SK-N-SH (cell line): ENCODE data around the gene PHAX. TPM values are rescaled to one million over a fixed set of nuclear protein-coding genes. Genes with fewer than 3 reads are reported as not detected.

Experiments
- CTCF ChIA-PET: fragments of 300-600, 350-600 bp; formaldehyde crosslinking; extraction: SDS; loops from one replicate; lab custom pipeline; 2021; lab: Yijun Ruan, JAX
- POLR2A ChIA-PET: fragments of 350-600 bp; sonication (Branson Sonifier 250); formaldehyde crosslinking; extraction: SDS; loops from one replicate; lab custom pipeline; 2020; ENCODE audit warnings: antibody characterized with exemption, inconsistent platforms; lab: Yijun Ruan, JAX
- DNase-seq: peaks from one replicate; pipeline ENCODE4 v3.0.0; 2012
- H2AFZ ChIP-seq: fragments of 200-600 bp; sonication (generic); 2 replicates; pipeline ENCODE4 v1.8.1; 2016; ENCODE audit warnings: antibody characterized with exemption, mild to moderate bottlenecking, low read depth
- H3F3A ChIP-seq: fragments of 200-600 bp; sonication (generic); replicated peaks from 2 replicates; pipeline ENCODE3; 2016; ENCODE audit warnings: antibody characterized with exemption, mild to moderate bottlenecking; ENCODE audit not compliant: insufficient read depth
- H3K27ac ChIP-seq, 2 experiments: fragments of 200-500 bp in 1 of 2; fragments of 200-600 bp in 1 of 2; sonication (Bioruptor generic) in 1 of 2; sonication (generic), shearing (Covaris generic) in 1 of 2; 2 replicates each; pipeline versions ENCODE4 v1.5.1 to v1.6.1; 2014 to 2016; ENCODE audit warnings: low read depth in 2 of 2, inconsistent platforms in 1 of 2, low read length in 1 of 2, mild to moderate bottlenecking in 1 of 2, mixed read lengths in 1 of 2
- H3K27me3 ChIP-seq: fragments of 200-600 bp; sonication (generic), shearing (Covaris generic); 2 replicates; pipeline ENCODE4 v1.6.1; 2016; ENCODE audit warnings: mixed run types; ENCODE audit not compliant: insufficient read depth
- H3K36me3 ChIP-seq, 2 experiments: fragments of 200-500 bp in 1 of 2; fragments of 200-600 bp in 1 of 2; sonication (Bioruptor generic) in 1 of 2; sonication (generic) in 1 of 2; replicated peaks in 1 of 2; 2 replicates each; pipeline versions ENCODE3 to v1.5.1; 2014 to 2016; ENCODE audit warnings: low read length in 1 of 2, mild to moderate bottlenecking in 1 of 2; ENCODE audit not compliant: insufficient read depth in 2 of 2, control insufficient read depth in 1 of 2
- H3K4me1 ChIP-seq, 2 experiments: fragments of 200-500 bp in 1 of 2; fragments of 200-600 bp in 1 of 2; sonication (Bioruptor generic) in 1 of 2; sonication (generic), shearing (Covaris generic) in 1 of 2; 2 replicates each; pipeline versions ENCODE4 v1.5.1 to v1.6.1; 2014 to 2016; ENCODE audit warnings: low read depth in 1 of 2, low read length in 1 of 2, mixed run types in 1 of 2; ENCODE audit not compliant: insufficient read depth in 2 of 2, control insufficient read depth in 1 of 2
- H3K4me2 ChIP-seq: fragments of 200-600 bp; sonication (generic), shearing (Covaris generic); 2 replicates; pipeline ENCODE4 v1.6.1; 2017; ENCODE audit warnings: mixed run types
- H3K4me3 ChIP-seq, 2 experiments: fragments of 200-500 bp in 1 of 2; fragments of 200-600 bp in 1 of 2; sonication (Bioruptor generic) in 1 of 2; sonication (generic), shearing (Covaris generic) in 1 of 2; 2 replicates each; pipeline versions ENCODE4 v1.5.1 to v1.8.1; 2014 to 2016; ENCODE audit warnings: low read depth in 2 of 2, inconsistent platforms in 1 of 2, low read length in 1 of 2, mild to moderate bottlenecking in 1 of 2, mixed read lengths in 1 of 2, moderate library complexity in 1 of 2
- H3K79me2 ChIP-seq: fragments of 200-600 bp; sonication (generic); 2 replicates; pipeline ENCODE4 v1.8.1; 2017; ENCODE audit warnings: mild to moderate bottlenecking; ENCODE audit not compliant: insufficient read depth
- H3K9ac ChIP-seq: fragments of 200-600 bp; sonication (generic); 2 replicates; pipeline ENCODE4 v1.6.1; 2017; ENCODE audit warnings: mixed run types
- H3K9me2 ChIP-seq: fragments of 200-600 bp; sonication (generic); 2 replicates; pipeline ENCODE4 v1.6.1; 2017; ENCODE audit warnings: mixed run types
- H3K9me3 ChIP-seq: fragments of 200-600 bp; sonication (generic); 2 replicates; pipeline ENCODE4 v1.6.1; 2017; ENCODE audit warnings: mixed run types, mild to moderate bottlenecking, moderate library complexity
- H4K20me1 ChIP-seq: fragments of 200-600 bp; sonication (generic); 2 replicates; pipeline ENCODE4 v1.6.1; 2017; ENCODE audit warnings: mild to moderate bottlenecking, mixed run types; ENCODE audit not compliant: insufficient read depth
- CHD2 ChIP-seq: fragments of 150-350 bp; IDR thresholded peaks from 2 replicates; pipeline ENCODE4 v1.6.1; 2018; ENCODE audit warnings: low read length; ENCODE audit not compliant: partially characterized antibody
- EP300 ChIP-seq, 2 experiments: IDR thresholded peaks; 2 replicates each; pipeline versions ENCODE4 v1.4.0 to v1.6.1; 2012; ENCODE audit warnings: borderline replicate concordance in 1 of 2, low read depth in 1 of 2, low read length in 1 of 2
- FOXM1 ChIP-seq: IDR thresholded peaks from 2 replicates; pipeline ENCODE4 v1.4.0; 2012; ENCODE audit warnings: low read depth, mild to moderate bottlenecking
- JUND ChIP-seq: IDR thresholded peaks from 2 replicates; pipeline ENCODE4 v1.4.0; 2012
- MEF2A ChIP-seq: IDR thresholded peaks from 2 replicates; pipeline ENCODE4 v1.4.0; 2012; ENCODE audit warnings: low read depth, borderline replicate concordance
- MXI1 ChIP-seq: IDR thresholded peaks from 2 replicates; pipeline ENCODE4 v1.6.1; 2012; ENCODE audit warnings: mild to moderate bottlenecking, low read depth, low read length, improper control_type of control experiment
- NRF1 ChIP-seq: IDR thresholded peaks from 2 replicates; pipeline ENCODE4 v1.6.1; 2012; ENCODE audit warnings: low read depth, mild to moderate bottlenecking, low read length
- POLR2AphosphoS5 ChIP-seq: IDR thresholded peaks from 2 replicates; pipeline ENCODE4 v1.6.1; 2012; ENCODE audit warnings: low read depth, low read length
- RAD21 ChIP-seq: IDR thresholded peaks from 2 replicates; pipeline ENCODE4 v1.6.1; 2012; ENCODE audit warnings: mild to moderate bottlenecking, low read length
- RFX5 ChIP-seq: IDR thresholded peaks from 2 replicates; pipeline ENCODE4 v1.6.1; 2012; ENCODE audit warnings: mild to moderate bottlenecking, improper control_type of control experiment, low read length
- SMC3 ChIP-seq: IDR thresholded peaks from 2 replicates; pipeline ENCODE4 v1.6.1; 2012; ENCODE audit warnings: low read depth, low read length, improper control_type of control experiment
- TAF1 ChIP-seq: IDR thresholded peaks from 2 replicates; pipeline ENCODE4 v1.6.1; 2012; ENCODE audit warnings: low read depth, mild to moderate bottlenecking, low read length, moderate library complexity, borderline replicate concordance
- WGBS: methylation state at CpG from one replicate; pipeline ENCODE4 v1.1.6; 2017; ENCODE audit warnings: low lambda C conversion rate; 5-methylcytosine and 5-hydroxymethylcytosine counted together
- polyA plus RNA-seq, 3 experiments: library from polyadenylated mRNA; depleted of rRNA; stranded (reverse); fragments of >200 nt; gene quantifications; 2 replicates each; pipeline ENCODE4 v1.2.3, GENCODE V29; 2012
- TF ChIP-seq, protein P1 (sequence below): IDR thresholded peaks from 2 replicates; pipeline ENCODE4 v1.4.0; 2012; ENCODE audit warnings: low read depth, borderline replicate concordance
- TF ChIP-seq, protein P2 (sequence below): IDR thresholded peaks from 2 replicates; pipeline ENCODE4; 2012

Gene PHAX
- polyA plus RNA-seq, 1 of the 3 experiments (the other 2 are of a cell fraction): 25.1 TPM

DNA sequence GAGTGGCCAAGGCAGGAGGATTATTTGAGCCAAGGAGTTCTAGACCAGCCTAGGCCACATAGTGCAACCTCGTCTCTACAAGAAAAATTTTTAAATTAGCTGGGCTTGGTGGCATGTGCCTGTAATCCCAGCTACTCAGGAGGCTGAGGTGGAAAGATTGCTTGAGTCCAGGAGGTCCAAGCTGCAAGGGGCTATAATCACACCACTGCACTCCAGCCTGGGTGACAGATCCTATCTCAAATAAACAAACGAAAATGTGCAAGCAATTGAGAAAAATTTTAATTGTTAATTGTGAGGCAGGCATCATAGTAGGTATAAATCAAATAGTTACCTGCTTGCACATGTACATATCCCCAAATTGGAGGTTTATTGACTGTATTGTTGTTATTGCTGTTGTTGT lies 21.0 kb upstream of the PHAX start:
- 75% methylated on average over 2 of the region's 2 CpGs for WGBS
- Histone ChIP-seq H3K4me1 (no peaks in the 10 kb centered on the region), H2AFZ (no peak overlapping the region), H3K9ac (no peak overlapping the region), H3F3A (no peaks in the 10 kb centered on the region), H3K9me2 (no peaks in the 10 kb centered on the region), H3K27me3 (no peaks in the 10 kb centered on the region), H3K9me3 (no peaks in the 10 kb centered on the region), H3K4me3 (no peak overlapping the region), H3K79me2 (no peaks in the 10 kb centered on the region), H3K36me3 (peaks cover 9 to 16% of the 10 kb centered on the region in 2 experiments), H3K4me2 (no peak overlapping the region), H4K20me1 (no peaks in the 10 kb centered on the region), H3K27ac (no peak overlapping the region)
- TF ChIP-seq RAD21: no peak
- TF ChIP-seq JUND: no peak
- TF ChIP-seq MXI1: no peak
- no peak for TF ChIP-seq EP300 (IDR thresholded peaks at IDR 0.05; ENCODE audit: borderline replicate concordance in 1 of 2, low read depth in 1 of 2, low read length in 1 of 2)
- no peak for TF ChIP-seq TAF1
- no peak for TF ChIP-seq POLR2AphosphoS5
- no peak for TF ChIP-seq NRF1
- TF ChIP-seq MEF2A: no peak
- no peak for TF ChIP-seq RFX5
- no peak for TF ChIP-seq SMC3
- TF ChIP-seq FOXM1: no peak
- TF ChIP-seq, protein P1, sequence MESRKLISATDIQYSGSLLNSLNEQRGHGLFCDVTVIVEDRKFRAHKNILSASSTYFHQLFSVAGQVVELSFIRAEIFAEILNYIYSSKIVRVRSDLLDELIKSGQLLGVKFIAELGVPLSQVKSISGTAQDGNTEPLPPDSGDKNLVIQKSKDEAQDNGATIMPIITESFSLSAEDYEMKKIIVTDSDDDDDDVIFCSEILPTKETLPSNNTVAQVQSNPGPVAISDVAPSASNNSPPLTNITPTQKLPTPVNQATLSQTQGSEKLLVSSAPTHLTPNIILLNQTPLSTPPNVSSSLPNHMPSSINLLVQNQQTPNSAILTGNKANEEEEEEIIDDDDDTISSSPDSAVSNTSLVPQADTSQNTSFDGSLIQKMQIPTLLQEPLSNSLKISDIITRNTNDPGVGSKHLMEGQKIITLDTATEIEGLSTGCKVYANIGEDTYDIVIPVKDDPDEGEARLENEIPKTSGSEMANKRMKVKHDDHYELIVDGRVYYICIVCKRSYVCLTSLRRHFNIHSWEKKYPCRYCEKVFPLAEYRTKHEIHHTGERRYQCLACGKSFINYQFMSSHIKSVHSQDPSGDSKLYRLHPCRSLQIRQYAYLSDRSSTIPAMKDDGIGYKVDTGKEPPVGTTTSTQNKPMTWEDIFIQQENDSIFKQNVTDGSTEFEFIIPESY: no peak
- TF ChIP-seq, protein P2, sequence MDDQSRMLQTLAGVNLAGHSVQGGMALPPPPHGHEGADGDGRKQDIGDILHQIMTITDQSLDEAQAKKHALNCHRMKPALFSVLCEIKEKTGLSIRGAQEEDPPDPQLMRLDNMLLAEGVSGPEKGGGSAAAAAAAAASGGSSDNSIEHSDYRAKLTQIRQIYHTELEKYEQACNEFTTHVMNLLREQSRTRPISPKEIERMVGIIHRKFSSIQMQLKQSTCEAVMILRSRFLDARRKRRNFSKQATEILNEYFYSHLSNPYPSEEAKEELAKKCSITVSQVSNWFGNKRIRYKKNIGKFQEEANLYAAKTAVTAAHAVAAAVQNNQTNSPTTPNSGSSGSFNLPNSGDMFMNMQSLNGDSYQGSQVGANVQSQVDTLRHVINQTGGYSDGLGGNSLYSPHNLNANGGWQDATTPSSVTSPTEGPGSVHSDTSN: no peak
- DNase-seq: no peak
- CTCF ChIA-PET: interaction anchor here (0.7 to 3.7 kb wide), 2 partner anchors 21 to 241 kb away, joined by 4 to 14 read pairs; partner anchors contain the start of gene PHAX
- POLR2A ChIA-PET: no interaction called here

GRCh38 chr5:126583761-126584160 lies 17.0 kb upstream of the PHAX start:
- no peaks in the 10 kb centered on the region for H3F3A ChIP-seq
- 88% methylated on average over 3 of the region's 3 CpGs for WGBS
- H3K4me2 ChIP-seq: no peak overlapping the region
- no peaks in the 10 kb centered on the region for H3K4me1 ChIP-seq
- H4K20me1 ChIP-seq: no peaks in the 10 kb centered on the region
- H2AFZ ChIP-seq: no peak overlapping the region
- H3K36me3 ChIP-seq: peaks cover 5 to 6% of the 10 kb centered on the region in 2 experiments
- no peak overlapping the region for H3K27ac ChIP-seq
- POLR2A ChIA-PET: no interaction called here
- no peak for TF ChIP-seq TAF1
- TF ChIP-seq RAD21: no peak
- TF ChIP-seq CHD2: no peak
- TF ChIP-seq EP300 (IDR thresholded peaks at IDR 0.05; ENCODE audit: borderline replicate concordance in 1 of 2, low read depth in 1 of 2, low read length in 1 of 2): no peak
- no peaks in the 10 kb centered on the region for H3K27me3 ChIP-seq
- no peak overlapping the region for H3K9ac ChIP-seq
- H3K9me3 ChIP-seq: no peaks in the 10 kb centered on the region
- DNase-seq: no peak
- H3K4me3 ChIP-seq: no peak overlapping the region
- H3K79me2 ChIP-seq: no peaks in the 10 kb centered on the region
- no peaks in the 10 kb centered on the region for H3K9me2 ChIP-seq
- CTCF ChIA-PET: no interaction called here
